22Rv1 (cell line): ENCODE results near the gene TCP10L.
"Not testable (repeated sequence)": the region's sequence is repeated elsewhere in the genome, so short reads cannot be mapped to it uniquely, and the experiment has no call there.

Experiments used
- H3K27ac ChIP-seq: fragments of 450-650 bp; 2 replicates; pipeline ENCODE4 v1.5.1; 2017
- CTCF ChIP-seq: fragments of 450-650 bp; IDR thresholded peaks from 2 replicates; pipeline ENCODE4 v1.5.1; 2017; ENCODE audit warnings: mild to moderate bottlenecking
- ZFX ChIP-seq: fragments of 450-650 bp; IDR thresholded peaks from 2 replicates; pipeline ENCODE4 v1.6.1; 2017; ENCODE audit warnings: antibody characterized with exemption, borderline replicate concordance

The TCP10L gene

GRCh38 chr21:32549886-32550285 is 35.4 kb downstream of the TCP10L start:
- TF ChIP-seq ZFX: no peak
- no peak for TF ChIP-seq CTCF
- H3K27ac ChIP-seq: no peak overlapping the region

- TF ChIP-seq ZFX (no peak), CTCF (no peak)
- H3K27ac ChIP-seq: no peak overlapping the region
Observed at GRCh38 chr21:32549440-32549839, 35.9 kb downstream of the TCP10L start.

GRCh38 chr21:32548978-32549377 is 36.3 kb downstream of the TCP10L start:
- TF ChIP-seq ZFX: no peak
- no peak for TF ChIP-seq CTCF
- no peak overlapping the region for H3K27ac ChIP-seq

- H3K27ac ChIP-seq: no peak overlapping the region
- no peak for TF ChIP-seq ZFX
- no peak for TF ChIP-seq CTCF
Observed at GRCh38 chr21:32547018-32547417, 38.3 kb downstream of the TCP10L start.

GRCh38 chr21:32545948-32546441 is 39.3 kb downstream of the TCP10L start:
- no peak overlapping the region for H3K27ac ChIP-seq
- TF ChIP-seq CTCF (no peak), ZFX (no peak)

- TF ChIP-seq ZFX (no peak), CTCF (no peak)
- H3K27ac ChIP-seq: no peak overlapping the region
Observed at GRCh38 chr21:32544697-32545096, 40.6 kb downstream of the TCP10L start.

GRCh38 chr21:32543975-32544374 is 41.3 kb downstream of the TCP10L start:
- no peak overlapping the region for H3K27ac ChIP-seq
- TF ChIP-seq ZFX (no peak), CTCF (no peak)

GRCh38 chr21:32543056-32543455 is 42.3 kb downstream of the TCP10L start:
- not testable (repeated sequence) for H3K27ac ChIP-seq
